Ovary (tissue), 9 donors: ENCODE results near the gene RFXAP. TPM values are rescaled to one million over a fixed set of nuclear protein-coding genes. Genes with fewer than 3 reads are reported as not detected.

Experiments
- DNase-seq, 5 donors: peaks; one replicate each; pipeline ENCODE4 v3.0.0-alpha.2; 2019 to 2020
- H3K27ac ChIP-seq, 2 donors: fragments of 200-600 bp; one replicate each; pipeline versions ENCODE4 v1.5.1 to v1.8.0; 2019 to 2022
- H3K27me3 ChIP-seq: fragments of 200-600 bp; one replicate; pipeline ENCODE4 v1.8.0; 2022
- H3K36me3 ChIP-seq: fragments of 200-600 bp; sonication (generic); one replicate; pipeline ENCODE4 v1.5.1; 2019
- H3K4me1 ChIP-seq: one replicate; pipeline ENCODE4 v1.8.1; 2013; ENCODE audit warnings: mild to moderate bottlenecking, moderate library complexity; ENCODE audit not compliant: insufficient read depth
- H3K4me3 ChIP-seq: fragments of 200-600 bp; sonication (generic); one replicate; pipeline ENCODE4 v1.5.1; 2017
- H3K9me3 ChIP-seq, 2 donors: fragments of 200-600 bp in 1 of 2; sonication (generic) in 1 of 2; one replicate each; pipeline versions ENCODE4 v1.5.1 to v1.8.1; 2013 to 2019; ENCODE audit warnings: mild to moderate bottlenecking in 1 of 2, moderate library complexity in 1 of 2
- EP300 ChIP-seq: sonication (generic); formaldehyde crosslinking; IDR thresholded peaks from one replicate; pipeline ENCODE4 v1.6.1; 2017; ENCODE audit warnings: antibody characterized with exemption
- POLR2A ChIP-seq: fragments of 450-650 bp; IDR thresholded peaks from one replicate; pipeline ENCODE4 v1.6.1; 2017; ENCODE audit warnings: antibody characterized with exemption, mild to moderate bottlenecking, moderate library complexity
- WGBS, 3 donors: extraction: QIAGEN DNeasy Blood & Tissue Kit in 1 of 3; methylation state at CpG; one replicate each; pipeline versions ENCODE4 v1.1.5 to v1.1.7; 2013 to 2017; 5-methylcytosine and 5-hydroxymethylcytosine counted together
- intact Hi-C, 4 donors: fragments of 100-400 bp; cut with DNase I; formaldehyde crosslinking; loops; one replicate each; pipeline versions ENCODE4 v1.11.0 to v1.15.1; 2022 to 2023
- polyA plus RNA-seq, 2 donors: library from polyadenylated mRNA; stranded (reverse); fragments of 200-250 nt in 1 of 2; fragments of 350-450 nt in 1 of 2; fragmentation: Illumina TruSeq in 1 of 2; extraction: RNeasy Lipid Tissue Mini Kit (QIAGEN cat#74804) in 1 of 2; gene quantifications; one replicate each; pipeline ENCODE4 v1.2.3, GENCODE V29; 2013 to 2014
- total RNA-seq, 7 donors: library from RNA; depleted of rRNA in 2 of 7; stranded (reverse); fragments of >200 nt in 2 of 7; fragmentation: NEBNext Ultra II Directional in 3 of 7; extraction: Animal tissue kit (Norgen Biotek cat#: 25700) in 3 of 7; gene quantifications; one replicate each; pipeline versions ENCODE4 v1.1.0 to v1.2.4, GENCODE V29; 2016 to 2023
- TF ChIP-seq, protein P1 (sequence below), 3 donors: fragments of 450-650 bp in 2 of 3; fragments of 200-600 bp in 1 of 3; IDR thresholded peaks; one replicate each; pipeline versions ENCODE4 v1.5.1 to v1.8.0; 2016 to 2022; ENCODE audit warnings: antibody characterized with exemption in 3 of 3, mild to moderate bottlenecking in 1 of 3
- donor health status: DM: no; HTN: no; CAD: no; lungs with moderate emphysema.
- donor health status: DM: no; HTN: no; CAD: no.
- donor health status: Bipolar disorder and iron deficiency.
- donor health status: DM: yes; HTN: yes; CAD: no.
- donor health status: DM: no; HTN: no; CAD: no.
- donor health status: DM: yes; HTN: yes; CAD: no.

RFXAP gene
- total and polyA plus RNA-seq, 9 donors, result 5.4 to 10.9 (median 7.4) TPM

DNA sequence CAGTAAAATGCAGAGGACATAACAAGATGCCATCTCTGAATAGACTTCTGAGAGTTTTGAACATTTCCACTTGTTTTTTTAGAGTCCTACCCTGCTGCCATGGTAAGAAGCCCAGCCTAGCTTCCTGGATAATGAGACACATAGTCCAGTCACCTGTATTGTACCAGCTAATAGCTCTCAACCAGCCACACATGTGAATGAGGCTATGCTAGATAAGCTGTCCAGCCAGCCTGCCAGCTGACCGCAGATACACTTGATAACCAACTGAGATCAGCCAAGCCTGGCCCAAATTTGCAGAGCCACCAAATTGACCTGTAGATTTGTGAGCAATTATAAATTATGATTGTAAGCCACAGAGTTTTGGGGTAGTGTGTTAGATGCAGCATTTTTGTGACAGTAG lies 10.7 kb downstream of the RFXAP start:
- Histone ChIP-seq H3K27ac (no peak overlapping the region), H3K27me3 (no peaks in the 10 kb centered on the region), H3K9me3 (no peaks in the 10 kb centered on the region), H3K4me3 (no peak overlapping the region), H3K4me1 (no peaks in the 10 kb centered on the region), H3K36me3 (no peaks in the 10 kb centered on the region)
- DNase-seq, result no peak
- intact Hi-C loops, result no loop called here
- TF ChIP-seq POLR2A (no peak), EP300 (no peak)
- TF ChIP-seq, protein P1, sequence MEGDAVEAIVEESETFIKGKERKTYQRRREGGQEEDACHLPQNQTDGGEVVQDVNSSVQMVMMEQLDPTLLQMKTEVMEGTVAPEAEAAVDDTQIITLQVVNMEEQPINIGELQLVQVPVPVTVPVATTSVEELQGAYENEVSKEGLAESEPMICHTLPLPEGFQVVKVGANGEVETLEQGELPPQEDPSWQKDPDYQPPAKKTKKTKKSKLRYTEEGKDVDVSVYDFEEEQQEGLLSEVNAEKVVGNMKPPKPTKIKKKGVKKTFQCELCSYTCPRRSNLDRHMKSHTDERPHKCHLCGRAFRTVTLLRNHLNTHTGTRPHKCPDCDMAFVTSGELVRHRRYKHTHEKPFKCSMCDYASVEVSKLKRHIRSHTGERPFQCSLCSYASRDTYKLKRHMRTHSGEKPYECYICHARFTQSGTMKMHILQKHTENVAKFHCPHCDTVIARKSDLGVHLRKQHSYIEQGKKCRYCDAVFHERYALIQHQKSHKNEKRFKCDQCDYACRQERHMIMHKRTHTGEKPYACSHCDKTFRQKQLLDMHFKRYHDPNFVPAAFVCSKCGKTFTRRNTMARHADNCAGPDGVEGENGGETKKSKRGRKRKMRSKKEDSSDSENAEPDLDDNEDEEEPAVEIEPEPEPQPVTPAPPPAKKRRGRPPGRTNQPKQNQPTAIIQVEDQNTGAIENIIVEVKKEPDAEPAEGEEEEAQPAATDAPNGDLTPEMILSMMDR (IDR thresholded peaks at IDR 0.05), result no peak
- 26 to 60% (median 48%) methylated on average over 1 of the region's 1 CpG for WGBS, 3 donors

DNA sequence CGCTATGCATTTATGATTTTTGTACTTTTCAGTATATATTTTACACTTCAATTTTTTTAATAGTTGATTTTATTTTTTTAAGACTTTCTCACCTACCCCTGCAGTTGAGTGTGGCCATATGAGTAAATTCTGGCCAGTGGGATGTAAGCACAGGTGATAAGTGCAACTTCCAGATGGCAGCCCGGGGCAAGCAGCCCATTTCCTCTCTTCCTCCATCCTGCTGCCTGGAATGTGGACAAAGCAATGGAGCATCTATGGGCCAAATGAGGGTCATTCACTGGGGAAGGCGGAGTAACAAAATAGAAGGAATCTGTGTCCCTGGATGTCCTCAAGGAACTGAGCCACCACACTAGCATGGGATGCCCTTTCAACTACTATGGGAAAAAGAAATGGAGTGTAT lies 12.3 kb downstream of the RFXAP start:
- Histone ChIP-seq H3K36me3 (no peaks in the 10 kb centered on the region), H3K9me3 (no peaks in the 10 kb centered on the region), H3K4me1 (no peaks in the 10 kb centered on the region), H3K27me3 (no peaks in the 10 kb centered on the region), H3K4me3 (no peak overlapping the region), H3K27ac (no peak overlapping the region)
- DNase-seq, result no peak
- intact Hi-C loops, result no loop called here
- TF ChIP-seq EP300 (no peak), POLR2A (no peak)
- TF ChIP-seq, protein P1 (IDR thresholded peaks at IDR 0.05), result no peak
- 95 to 98% (median 96%) methylated on average over 3 of the region's 3 CpGs for WGBS, 3 donors

DNA sequence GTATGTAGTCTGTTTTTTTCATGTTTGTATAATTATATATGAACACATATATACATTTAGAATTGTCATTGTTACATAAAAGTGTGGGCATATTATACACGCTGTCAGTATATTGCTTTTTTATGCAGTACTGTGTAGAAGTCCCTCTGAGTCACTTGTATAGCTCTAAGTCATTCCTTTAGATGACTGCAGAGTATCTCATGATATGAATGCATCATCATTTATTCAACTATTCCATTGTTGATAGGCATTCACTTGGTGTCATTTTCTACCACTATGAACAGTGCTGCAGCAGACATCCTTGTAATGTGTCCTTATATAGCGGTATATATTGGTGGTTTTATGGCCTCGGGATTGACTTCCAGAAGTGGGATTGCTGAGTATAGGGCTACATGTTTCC lies 15.3 kb downstream of the RFXAP start:
- WGBS, 3 donors, result 96 to 97% (median 97%) methylated on average over 3 of the region's 3 CpGs
- Histone ChIP-seq H3K27me3 (no peaks in the 10 kb centered on the region), H3K4me3 (no peak overlapping the region), H3K27ac (no peak overlapping the region), H3K4me1 (no peaks in the 10 kb centered on the region), H3K36me3 (no peaks in the 10 kb centered on the region), H3K9me3 (no peaks in the 10 kb centered on the region)
- intact Hi-C loops, result no loop called here
- no peak for DNase-seq
- TF ChIP-seq, protein P1 (IDR thresholded peaks at IDR 0.05), result no peak
- TF ChIP-seq POLR2A, result no peak
- TF ChIP-seq EP300, result no peak

DNA sequence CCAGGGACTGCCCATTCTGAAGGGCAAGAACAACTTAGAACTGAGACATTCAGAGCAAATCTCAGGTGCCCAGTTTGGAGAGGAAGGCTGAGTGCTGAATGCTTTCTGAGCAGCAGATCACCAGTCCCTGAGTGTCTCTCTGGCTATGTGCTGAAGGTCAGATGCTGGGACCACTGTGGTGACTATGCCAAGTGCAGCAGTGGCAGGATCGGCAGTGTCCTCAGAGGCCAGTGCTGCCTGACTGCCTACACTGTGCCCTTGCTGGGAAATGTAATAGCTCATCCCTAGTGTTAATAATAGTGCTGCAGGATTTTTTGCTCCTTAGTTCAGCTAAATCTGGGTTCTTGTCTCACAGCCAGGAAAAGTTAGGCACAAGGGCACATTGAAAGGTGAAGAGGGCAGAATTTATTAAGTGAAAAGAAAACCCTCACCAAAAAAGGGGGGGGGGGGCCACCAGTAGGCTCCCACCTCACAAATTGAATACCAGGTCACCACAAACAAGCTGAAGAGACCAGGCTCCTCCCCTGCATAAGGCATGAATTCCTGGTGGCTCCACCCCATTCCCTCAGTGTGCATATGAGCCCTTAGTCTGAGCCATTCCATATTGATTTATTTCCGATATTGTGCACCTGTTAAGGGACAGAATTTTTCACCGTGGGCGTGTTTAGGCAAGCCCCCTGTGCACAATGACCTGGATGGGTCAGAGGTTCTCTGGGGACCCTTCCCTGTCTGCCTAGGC lies 18.5 kb downstream of the RFXAP start:
- 58 to 60% (median 60%) methylated on average over 4 of the region's 4 CpGs for WGBS, 3 donors

More for the DNA sequence above, 18.5 kb downstream of the RFXAP start:
- Histone ChIP-seq H3K4me1 (no peaks in the 10 kb centered on the region), H3K9me3 (no peaks in the 10 kb centered on the region), H3K27ac (no peak overlapping the region), H3K4me3 (no peak overlapping the region), H3K27me3 (no peaks in the 10 kb centered on the region), H3K36me3 (no peaks in the 10 kb centered on the region)
- TF ChIP-seq, protein P1 (IDR thresholded peaks at IDR 0.05), result no peak
- TF ChIP-seq POLR2A, result no peak
- TF ChIP-seq EP300, result no peak
- no peak for DNase-seq
- intact Hi-C loops, result no loop called here
